Activated T-cell treated with anti-CD3 and anti-CD28 coated beads for 1 hour (primary cell): Measurements from ENCODE around the gene BCKDK.

Experiments used
- DNase-seq: peaks from one replicate; pipeline ENCODE4 v3.0.0-alpha.2; 2020; ENCODE audit warnings: low read depth

The BCKDK gene

DNA sequence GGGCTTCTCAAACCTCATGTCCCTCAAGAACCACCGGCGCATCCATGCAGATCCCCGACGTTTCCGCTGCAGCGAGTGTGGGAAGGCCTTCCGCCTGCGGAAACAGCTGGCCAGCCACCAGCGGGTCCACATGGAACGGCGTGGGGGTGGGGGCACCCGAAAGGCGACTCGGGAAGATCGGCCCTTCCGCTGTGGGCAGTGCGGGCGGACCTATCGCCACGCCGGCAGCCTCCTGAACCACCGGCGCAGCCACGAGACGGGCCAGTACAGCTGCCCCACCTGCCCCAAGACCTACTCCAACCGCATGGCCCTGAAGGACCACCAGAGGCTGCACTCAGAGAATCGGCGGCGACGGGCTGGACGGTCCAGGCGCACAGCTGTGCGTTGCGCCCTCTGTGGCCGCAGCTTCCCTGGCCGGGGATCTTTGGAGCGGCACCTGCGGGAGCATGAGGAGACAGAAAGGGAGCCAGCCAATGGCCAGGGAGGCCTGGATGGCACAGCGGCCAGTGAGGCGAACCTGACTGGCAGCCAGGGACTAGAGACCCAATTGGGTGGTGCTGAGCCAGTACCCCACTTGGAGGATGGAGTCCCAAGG lies 28.1 kb upstream of the BCKDK start:
- DNase-seq = no peak

- no peak for DNase-seq
Measured at GRCh38 chr16:31080756-31081419, 27.3 kb upstream of the BCKDK start.

DNA sequence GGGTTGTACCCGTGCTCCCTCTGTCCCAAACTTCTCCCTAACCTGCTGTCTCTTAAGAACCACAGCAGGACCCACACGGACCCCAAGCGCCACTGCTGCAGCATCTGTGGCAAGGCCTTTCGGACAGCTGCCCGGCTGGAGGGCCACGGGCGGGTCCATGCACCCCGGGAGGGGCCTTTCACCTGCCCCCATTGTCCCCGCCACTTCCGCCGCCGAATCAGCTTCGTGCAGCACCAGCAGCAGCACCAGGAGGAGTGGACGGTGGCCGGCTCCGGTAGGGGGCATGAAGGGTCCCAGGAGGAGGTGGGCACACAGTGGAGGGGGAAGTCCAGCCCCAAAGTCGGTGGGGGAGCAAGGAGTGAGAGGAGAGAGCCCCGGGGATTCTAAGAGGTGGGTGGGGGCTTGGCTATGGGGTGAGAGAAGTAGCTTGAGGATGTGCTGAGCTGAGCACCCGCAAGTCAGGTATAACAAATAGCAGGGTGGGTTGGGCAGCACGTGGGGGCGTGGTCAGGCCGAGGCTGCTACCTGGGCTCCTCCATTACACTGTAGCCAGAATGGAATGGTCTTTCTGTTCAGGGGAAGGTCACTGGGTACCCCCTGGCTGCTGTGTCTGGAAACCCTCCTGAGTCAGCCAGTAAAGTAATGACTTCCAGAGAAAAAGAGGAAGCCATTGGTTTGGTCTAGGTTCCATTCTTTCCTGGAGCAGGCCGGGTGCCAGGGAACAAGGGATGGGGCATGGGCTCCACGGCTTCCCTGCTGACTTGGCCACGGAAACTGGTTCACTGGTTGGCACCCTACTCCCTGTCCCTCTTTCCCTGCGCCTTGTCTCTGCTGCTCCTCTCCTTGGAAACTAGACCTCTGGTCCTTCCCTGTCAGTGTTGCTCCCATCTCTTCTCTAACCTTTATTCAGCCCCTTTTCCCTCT lies 26.5 kb upstream of the BCKDK start:
- no peak for DNase-seq

DNA sequence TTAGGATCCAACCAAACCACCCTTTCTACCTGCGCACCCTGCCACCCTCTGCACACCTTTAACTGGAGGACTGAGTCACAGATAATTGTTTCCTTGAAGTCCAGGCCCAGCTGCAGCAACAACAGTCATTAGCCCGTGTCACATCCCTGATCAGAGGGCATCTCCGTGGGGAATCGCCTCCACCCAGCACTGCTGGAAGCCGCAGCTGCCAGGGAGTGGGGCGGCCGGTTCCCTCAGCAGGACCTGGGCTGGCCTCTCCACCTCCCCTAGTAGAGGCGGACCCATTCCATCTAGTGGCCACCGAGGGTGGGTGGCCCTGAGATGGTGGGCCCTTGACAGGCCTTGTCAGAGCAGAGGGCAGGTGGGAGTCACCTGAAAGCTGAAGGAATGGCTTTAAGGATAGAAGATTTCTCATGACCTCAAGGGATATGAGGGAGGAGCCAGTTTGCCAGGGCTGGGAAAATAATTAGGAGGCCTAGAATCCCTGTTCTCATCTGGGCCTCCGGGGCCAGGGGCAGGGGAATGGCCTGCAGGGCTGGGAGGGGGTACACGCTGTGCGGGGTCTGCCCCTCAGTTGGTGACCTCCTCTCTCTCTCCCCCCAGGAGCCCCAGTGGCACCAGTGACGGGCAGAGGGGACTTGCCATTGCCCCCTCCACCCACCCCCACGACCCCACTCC lies 25.7 kb upstream of the BCKDK start:
- no peak for DNase-seq

DNA sequence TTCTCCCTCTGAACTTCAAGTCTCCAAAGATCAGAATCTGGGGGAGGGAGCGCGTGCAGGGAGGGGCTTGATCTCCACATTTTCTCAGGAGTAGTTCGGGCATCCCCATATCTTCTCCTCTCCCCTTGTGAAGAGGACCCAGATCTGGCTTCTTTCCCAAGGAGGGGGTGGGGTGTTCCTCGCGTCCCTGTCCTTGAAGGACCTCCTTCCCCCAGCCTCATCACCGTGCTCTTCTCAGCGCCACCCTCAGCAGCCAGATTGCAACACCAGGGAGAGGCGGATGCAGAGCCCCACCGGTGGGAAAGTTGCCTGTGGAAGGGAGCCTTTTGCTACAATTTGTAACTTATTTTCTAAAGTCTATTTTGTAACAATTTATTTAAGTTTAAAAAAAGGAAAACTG lies 25.1 kb upstream of the BCKDK start:
- no peak for DNase-seq

DNA sequence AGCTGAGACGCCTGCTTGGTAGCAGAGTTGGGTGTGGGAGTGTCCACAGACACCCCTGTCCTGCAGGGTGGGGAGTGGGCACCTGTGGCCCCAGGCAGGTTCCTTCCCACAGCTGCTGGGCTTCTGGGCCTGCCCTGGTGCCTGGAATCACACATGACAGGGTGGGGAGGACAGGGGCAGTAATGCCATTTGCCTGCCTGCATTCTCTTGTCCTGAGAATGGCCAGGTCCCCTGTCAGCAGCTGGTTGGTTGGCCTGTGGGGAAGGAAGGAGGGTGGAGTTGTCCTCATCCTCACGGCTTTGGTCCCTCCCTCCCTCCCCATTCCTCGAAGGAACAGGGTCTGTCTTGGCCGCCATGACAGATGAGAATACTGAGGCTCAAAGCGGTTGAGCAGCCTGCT lies 24.6 kb upstream of the BCKDK start:
- no peak for DNase-seq

DNA sequence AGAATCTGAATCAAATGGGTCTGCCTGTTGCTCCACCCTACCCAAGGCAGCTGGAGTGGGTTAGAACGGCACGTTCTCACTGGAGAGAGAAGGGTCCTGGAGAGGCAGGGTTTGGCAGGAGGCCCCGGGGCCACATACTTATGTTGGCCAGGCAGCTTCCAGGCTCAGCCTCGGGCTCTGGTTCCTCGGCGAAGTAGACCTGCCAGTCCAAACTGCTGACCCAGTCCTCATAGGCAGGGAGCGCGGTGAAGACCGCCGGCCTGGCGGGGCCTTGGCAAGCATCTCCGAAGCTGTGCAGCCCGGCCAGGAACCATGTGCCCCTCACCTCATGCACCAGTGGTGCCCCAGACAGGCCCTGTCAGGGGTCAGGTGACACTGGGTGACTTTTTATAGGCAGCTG lies 24.2 kb upstream of the BCKDK start:
- no peak for DNase-seq

- no peak for DNase-seq
Measured at GRCh38 chr16:31084584-31085302, 23.4 kb upstream of the BCKDK start.

- no peak for DNase-seq
Measured at GRCh38 chr16:31085411-31085810, 22.8 kb upstream of the BCKDK start.

DNA sequence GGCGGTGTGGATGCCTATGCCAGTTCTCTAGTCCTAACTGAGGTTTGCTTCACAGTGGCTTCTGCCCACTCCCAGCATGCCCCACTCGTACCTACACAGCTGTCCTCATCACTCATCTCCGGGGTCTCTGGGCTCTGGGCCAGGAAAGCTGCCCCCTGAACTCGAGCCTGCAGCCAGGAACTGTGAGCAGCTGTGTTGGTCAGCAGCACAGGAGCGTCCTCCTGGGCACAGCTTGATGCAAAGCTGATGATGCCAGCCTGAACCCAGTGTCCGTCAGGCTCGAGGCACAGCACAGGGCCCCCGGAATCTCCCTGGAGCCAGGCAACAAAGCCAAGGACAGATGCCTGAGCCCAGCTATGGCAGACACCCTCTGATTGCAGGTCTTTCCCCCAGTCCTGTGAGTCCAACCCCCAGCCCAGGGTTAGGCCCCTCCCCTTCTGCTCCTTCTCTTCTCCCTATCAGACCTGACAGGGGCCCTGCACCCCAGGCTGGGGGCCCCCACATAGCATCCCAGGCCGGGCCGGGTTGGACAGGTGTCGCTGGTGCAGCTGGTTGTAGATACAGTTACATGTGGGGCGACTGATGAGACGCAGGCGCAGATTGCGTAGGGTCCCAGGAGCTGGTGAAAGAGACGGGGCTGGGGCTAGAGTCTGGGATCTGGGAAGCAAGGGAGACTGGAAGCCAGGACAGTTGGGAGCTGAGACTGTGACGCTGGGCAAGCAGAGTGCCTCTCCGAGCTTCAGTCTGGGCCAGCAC lies 22.1 kb upstream of the BCKDK start:
- DNase-seq = no peak

DNA sequence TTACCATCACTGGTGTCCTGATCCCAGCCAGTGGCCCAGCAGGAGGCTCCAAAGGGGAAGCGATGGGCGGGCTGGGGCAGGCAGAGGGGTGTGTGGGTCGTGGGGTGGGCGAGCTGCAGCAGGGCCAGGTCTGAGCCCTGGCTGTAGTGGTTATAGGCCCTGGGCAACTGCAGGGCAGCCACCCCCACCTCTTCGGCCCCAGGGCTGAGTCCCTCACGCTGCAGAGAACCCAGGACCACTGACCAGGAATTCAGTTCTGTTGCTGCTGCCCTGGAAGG lies 21.6 kb upstream of the BCKDK start:
- no peak for DNase-seq

GRCh38 chr16:31087481-31087880 lies 20.7 kb upstream of the BCKDK start:
- DNase-seq = no peak

DNA sequence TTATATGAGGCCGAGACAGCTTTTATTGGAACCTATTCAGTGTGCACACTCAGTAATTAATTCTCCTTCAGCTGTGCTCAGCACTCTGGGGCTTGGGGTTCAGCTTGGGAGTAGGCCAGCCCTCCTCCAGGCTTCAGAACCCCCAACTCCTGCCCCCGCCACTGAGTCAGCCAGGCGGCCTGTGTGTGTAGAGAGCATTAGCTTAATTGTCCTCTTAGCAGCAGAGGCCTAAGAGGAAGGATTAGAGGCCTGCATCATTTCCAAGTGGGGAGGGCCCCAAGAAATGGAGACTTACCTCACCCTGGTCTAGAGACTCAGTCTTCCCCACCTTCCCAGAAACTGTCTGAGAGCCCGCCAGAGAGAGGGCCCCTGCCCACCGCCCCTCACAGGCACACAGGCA lies 20.2 kb upstream of the BCKDK start:
- DNase-seq = no peak

DNA sequence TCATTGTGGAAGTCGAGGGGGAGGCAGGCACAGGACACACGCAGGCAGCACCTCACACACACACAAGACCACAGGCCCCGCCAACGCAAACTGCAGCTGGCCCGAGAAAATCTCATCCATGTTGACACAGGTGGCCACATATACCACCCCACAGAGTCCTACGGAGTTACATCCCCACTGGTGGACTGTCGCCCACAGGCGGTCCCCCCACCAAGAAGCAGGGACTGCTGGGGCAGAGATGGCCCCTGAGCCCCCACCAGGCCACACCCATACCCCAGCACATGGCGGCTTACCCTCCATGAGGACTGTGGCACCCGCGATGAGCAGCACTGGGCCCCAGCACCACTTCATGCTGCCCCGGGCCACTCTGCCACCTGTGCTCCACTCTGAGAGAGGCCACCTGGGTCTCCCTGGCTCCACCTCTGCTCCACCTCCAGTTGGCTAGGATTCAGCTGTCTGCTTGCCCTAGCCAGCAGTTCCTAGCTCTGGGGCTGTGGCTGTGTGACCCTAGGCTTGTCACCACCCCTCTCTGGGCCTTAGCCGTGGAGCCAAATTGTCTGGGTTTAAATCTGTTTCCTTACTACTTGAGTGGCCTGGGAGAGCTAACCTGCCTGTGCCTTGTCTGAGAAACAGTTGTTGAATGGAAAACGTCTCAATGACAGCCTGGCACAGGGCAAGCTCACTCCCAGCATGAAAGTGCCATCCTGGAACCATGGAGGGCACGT lies 19.6 kb upstream of the BCKDK start, which contains the start of gene PRSS53:
Gene PRSS53 (minus strand): TSS at position 485 of the 725 bp plus-strand sequence. CDS start 134 bp downstream, at position 351.
- no peak for DNase-seq

- DNase-seq = no peak
Measured at GRCh38 chr16:31089199-31089598, 19.0 kb upstream of the BCKDK start.

- no peak for DNase-seq
Measured at GRCh38 chr16:31090540-31090939, 17.6 kb upstream of the BCKDK start.

- no peak for DNase-seq
Measured at GRCh38 chr16:31092330-31092729, 15.9 kb upstream of the BCKDK start.

DNA sequence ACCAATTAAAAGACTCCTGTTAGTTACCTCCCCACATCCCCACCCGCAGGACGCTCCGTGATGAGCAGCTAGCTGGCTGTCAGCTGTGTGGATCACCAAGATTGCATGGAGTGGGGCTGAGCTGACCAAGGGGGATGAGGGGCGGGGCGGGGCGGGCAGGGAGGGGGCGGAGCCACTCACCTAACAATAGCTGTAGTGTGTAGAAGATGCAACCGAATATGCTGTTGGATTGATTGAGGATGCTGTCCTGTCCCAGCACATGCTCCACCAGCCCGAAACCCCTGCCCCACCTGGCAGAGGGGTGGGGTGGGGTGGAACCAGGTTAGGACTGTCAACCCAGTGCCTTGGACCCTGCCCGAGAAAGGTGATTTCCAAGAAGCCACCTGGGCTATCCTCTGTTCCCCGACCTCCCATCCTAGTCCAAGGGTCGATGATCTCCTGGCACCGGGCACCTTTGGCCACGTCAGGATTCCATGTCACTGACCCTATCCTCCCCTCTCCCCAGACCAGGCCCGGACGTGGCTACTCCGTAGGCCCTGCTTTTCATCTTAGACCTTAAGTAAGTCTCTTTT lies 15.0 kb upstream of the BCKDK start:
- DNase-seq = no peak

DNA sequence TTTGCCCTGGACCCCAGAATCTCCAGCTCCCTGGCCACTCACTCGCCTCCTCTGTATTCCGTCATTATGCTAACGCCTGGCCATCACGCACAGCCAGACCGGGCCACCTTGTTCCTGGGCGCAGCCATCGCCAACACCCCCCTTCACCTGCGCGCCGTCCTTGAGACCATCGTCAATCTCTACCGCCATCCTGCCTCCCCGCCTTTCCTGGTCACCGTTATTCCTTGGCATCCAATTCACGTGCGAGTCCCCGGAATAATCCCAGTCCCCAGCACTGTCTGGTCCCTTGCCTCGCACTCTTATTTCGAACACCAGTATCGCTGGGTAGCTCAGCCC lies 14.1 kb upstream of the BCKDK start:
- no peak for DNase-seq

GRCh38 chr16:31094424-31095120 lies 13.6 kb upstream of the BCKDK start, which contains the start of gene VKORC1:
TSS of gene VKORC1 (minus strand) at chr16:31094797. CDS start at chr16:31094729, 68 bp downstream.
- peak; percentile 71 for DNase-seq
